GM21360 (cell line): Measurements from ENCODE around the gene MPPED1.

Experiments
- ATAC-seq: cut with Tn5 transposase; IDR thresholded peaks from one replicate; pipeline ENCODE4 v1.9.1; 2021; ENCODE audit warnings: mild to moderate bottlenecking, moderate library complexity; ENCODE audit not compliant: unreplicated experiment

Gene MPPED1

GRCh38 chr22:43392385-43392989 is 19.3 kb upstream of the MPPED1 start:
- no peak for ATAC-seq

- ATAC-seq = no peak
These were observed 18.5 kb upstream of the MPPED1 start for GRCh38 chr22:43393132-43393843.

DNA sequence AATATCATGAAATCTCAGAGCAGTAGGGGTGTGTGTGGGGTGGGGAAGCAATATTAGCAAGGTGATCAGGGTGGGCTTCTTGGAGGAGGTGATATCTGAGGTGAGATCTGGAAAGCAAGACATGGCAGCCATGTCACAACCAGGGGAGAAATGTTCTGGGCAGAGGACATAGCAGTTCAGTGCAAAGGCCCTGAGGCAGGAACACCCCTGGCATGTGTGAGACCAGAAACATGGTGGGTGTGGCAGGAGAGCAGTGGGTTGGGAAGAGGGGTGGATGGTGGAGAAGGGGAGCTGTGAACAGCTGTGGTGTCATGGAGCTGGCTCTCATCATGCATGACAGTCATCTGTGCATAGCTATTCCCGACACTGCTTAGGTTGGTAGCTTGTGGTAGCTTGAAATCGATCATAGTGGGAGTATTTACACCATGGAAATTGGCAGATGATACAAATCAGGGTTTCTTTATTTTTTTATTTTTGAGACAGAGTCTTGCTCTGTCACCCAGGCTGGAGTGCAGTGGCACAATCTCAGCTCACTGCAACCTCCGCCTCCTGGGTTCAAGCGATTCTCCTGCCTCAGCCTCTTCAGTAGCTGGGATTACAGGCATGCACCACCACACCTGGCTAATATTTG is 17.9 kb upstream of the MPPED1 start:
- no peak for ATAC-seq

- no peak for ATAC-seq
These were observed 16.6 kb upstream of the MPPED1 start for GRCh38 chr22:43395086-43395695.

DNA sequence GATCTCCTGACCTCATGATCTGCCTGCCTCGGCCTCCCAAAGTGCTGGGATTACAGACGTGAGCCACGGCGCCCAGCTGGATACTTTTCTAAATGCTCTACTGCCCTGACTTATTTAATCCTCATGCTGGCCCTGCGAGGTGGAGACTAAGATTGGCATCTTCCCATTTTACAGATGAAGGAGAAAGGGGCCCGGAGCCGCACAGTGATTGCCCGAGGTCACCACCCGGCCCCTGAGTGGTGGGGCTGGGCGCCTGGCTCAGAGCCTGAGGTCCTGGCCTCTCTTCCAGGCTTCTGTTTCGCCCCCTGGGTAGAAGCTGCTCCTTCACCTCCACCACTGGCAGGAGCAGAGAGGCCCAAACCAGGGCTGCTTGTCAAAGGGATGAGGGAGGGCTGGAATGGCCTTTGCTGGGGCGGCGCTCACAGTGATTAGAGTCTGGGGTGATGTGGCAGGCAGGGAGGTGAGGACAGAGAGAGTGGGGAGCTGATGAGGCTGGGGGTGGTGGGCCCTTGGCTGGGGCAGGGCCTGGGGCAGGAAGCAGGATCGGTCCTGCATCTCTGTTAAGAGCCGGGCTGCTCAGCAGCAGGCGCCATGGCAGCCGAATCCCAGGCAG is 15.4 kb upstream of the MPPED1 start:
- no peak for ATAC-seq

- no peak for ATAC-seq
These were observed 14.8 kb upstream of the MPPED1 start for GRCh38 chr22:43396934-43397457.

DNA sequence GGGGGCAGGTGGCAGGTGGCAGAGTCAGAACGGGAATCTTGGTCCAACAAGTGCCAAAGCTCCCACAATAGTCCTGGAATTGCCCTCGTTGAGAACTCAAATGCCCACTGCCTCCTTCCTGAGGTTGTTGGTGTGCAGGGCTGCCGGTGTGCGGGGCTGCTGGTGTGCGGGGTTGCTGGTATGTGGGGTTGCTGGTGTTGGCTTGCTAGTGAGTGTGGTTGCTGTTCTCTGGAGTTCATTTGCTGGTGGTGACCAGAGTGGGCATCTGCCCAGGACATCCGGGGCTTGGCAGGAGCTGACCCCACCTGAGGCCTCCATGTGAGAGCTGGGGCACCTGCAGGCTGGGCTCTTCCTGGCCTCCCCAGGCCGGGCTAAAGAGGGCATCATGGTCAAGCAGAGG is 14.0 kb upstream of the MPPED1 start:
- ATAC-seq = no peak

GRCh38 chr22:43398246-43398645 is 13.6 kb upstream of the MPPED1 start:
- ATAC-seq = no peak

- no peak for ATAC-seq
These were observed 12.9 kb upstream of the MPPED1 start for GRCh38 chr22:43398910-43399309.

DNA sequence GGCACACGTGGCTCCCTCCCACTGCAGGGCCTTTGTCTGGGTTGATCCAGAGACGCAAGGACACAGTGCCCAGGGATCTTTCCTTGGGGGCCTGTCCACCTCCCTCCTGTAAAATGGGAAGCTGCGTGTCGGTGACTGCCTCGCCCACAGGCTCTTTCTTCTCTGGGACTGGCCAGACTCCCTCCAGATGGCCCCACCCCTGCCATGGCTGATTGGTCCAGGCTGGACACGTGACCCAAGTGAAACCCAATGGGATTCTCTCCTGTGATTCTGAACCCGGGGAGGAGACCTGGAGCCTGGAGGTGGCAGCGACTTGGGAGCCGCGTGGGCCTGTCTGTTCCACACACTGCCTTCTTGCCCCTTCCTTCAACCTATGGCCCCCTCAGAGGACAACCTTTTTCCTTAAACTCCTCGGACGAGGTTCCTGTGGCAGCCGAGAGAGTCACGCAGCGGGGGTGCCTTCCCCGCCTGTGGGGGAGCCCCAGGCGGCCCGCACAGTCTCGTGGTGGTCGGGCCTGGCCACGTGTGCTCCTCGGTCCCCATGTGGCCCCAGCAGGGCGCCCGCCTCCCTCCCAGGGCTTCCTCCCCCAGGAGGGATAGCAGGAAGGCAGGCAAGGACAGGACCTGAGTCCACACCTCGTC is 12.4 kb upstream of the MPPED1 start:
- no peak for ATAC-seq

GRCh38 chr22:43399980-43400358 is 11.8 kb upstream of the MPPED1 start:
- no peak for ATAC-seq

GRCh38 chr22:43400449-43400848 is 11.4 kb upstream of the MPPED1 start:
- no peak for ATAC-seq

GRCh38 chr22:43401233-43401632 is 10.6 kb upstream of the MPPED1 start:
- ATAC-seq = no peak

GRCh38 chr22:43401661-43402060 is 10.2 kb upstream of the MPPED1 start:
- no peak for ATAC-seq

GRCh38 chr22:43402128-43402527 is 9.7 kb upstream of the MPPED1 start:
- ATAC-seq = no peak

DNA sequence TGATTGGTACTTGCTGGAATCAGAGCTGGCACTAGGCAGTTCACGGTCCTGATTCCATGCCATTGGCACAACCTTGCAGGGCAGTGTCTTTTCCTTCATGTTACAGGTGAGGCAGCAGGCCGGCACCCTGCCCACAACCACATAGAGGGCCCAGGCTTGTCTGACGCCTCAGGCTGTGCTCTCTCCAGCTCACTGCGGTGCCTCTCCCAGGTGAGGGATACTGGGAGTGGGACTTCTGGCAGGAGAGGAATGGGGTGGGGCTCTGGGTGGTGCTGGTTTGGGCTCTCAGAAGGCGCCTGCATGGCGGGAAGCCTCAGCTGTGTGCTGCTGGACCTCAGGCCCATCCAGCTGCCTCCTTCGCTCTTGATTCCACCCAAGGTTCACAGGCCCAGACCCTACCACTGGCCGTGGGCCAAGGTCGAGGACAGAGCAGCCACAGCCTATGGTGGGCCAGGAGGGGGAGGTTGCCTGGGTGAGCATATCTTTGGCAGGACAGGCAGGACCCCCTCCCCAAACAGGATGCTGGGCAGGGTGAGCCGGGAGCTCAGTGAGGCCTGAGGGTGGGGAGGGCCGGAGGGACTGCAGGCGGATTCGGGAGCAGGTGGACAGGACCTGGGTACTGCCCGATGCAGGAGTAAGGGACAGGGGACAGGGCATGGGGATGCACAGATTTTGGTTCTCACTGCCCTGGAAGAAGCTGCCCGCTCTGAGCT is 7.0 kb upstream of the MPPED1 start:
- no peak for ATAC-seq

GRCh38 chr22:43406186-43406790 is 5.5 kb upstream of the MPPED1 start:
- no peak for ATAC-seq

GRCh38 chr22:43407591-43407990 is 4.2 kb upstream of the MPPED1 start:
- ATAC-seq = no peak

DNA sequence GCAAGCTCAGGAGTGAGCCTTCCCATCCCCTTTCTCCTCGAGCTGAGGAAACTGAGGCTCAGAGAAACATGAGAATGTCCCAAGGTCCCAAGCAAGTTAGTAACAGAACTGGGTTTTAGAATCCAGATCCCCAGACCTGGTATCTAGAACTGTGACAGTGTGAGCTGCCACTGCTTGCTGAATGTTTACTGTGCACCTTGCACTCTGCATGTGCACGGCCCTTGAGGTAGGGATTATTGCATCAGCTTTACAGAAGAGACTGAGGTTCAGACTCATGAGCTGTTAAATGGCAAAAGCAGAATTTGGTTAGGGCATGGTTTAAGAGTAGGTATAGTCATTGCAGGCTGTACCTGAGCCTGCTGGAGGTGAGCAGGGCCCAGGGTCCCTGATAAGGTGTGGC is 3.8 kb upstream of the MPPED1 start:
- ATAC-seq = no peak

DNA sequence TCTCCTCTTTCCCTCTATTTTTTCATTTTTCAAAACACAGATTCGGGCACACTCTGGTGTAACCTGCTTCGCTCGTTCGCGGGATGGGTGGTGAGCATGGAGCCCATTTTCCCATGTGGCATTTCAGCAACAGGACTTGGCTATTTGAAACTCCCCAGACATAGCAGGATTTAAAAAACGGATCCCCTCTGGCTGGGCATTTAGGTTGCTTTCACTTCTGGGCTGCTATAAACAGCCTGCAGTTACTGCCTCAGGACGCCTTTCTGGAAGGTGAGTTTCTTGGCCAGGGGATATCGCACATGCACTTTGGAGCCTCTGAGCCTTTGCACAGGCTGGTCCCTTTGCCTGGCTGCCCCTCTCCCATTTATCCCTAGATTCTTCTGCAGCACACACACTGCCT is 2.8 kb upstream of the MPPED1 start:
- no peak for ATAC-seq
